Measurements from ENCODE around the gene NDUFB10.

NDUFB10 gene

DNA sequence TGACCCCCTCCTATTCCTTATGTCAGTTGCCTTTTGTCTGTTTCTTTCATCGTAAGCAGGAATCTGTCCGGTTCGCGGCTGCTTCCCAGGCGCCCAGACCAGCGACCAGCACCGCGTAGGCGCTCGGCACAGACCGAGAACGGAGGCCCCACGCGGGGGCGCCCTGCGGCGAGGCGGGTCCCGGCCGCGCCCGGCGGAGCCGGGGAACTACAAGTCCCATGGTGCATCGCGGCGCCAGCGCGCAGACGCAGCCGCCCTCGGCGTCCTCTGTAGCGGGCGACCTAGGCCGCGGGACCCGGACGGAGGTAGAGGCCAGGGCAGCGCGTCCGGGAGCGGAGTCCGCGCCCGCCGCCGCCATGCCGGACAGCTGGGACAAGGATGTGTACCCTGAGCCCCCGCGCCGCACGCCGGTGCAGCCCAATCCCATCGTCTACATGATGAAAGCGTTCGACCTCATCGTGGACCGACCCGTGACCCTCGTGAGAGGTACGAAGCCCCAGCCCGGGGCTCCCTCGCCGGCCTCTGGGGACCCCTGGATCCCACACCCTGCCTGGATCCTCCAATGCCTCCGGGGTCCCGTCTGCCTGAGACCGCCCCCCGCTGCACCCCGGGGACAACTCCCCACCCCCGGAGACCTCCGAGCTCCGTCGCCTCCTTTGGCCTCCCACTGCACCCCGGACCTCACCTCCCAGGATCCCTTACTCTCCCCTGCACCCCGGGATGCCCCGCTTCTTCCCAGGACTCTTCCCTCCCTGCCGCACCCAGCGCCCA lies at the start of gene NDUFB10:
NDUFB10 (plus strand) TSS at position 270 of the 771 bp plus-strand sequence; CDS start at position 357, 87 bp downstream.
- peak; percentile 38 for TF ChIP-seq CTCF (IDR thresholded peaks at IDR 0.05; ENCODE audit: low read depth, low read length, missing control alignments)
- DNase-seq (ENCODE audit: low read depth), result peak; percentile 44
- H3K4me3 ChIP-seq (ENCODE audit: low read depth, low read length), result peak within 1 kb of the TSS; percentile 83
- in situ Hi-C loops (cut with HindIII; ENCODE audit: low sequenced_read_pairs), result no loop called here

DNA sequence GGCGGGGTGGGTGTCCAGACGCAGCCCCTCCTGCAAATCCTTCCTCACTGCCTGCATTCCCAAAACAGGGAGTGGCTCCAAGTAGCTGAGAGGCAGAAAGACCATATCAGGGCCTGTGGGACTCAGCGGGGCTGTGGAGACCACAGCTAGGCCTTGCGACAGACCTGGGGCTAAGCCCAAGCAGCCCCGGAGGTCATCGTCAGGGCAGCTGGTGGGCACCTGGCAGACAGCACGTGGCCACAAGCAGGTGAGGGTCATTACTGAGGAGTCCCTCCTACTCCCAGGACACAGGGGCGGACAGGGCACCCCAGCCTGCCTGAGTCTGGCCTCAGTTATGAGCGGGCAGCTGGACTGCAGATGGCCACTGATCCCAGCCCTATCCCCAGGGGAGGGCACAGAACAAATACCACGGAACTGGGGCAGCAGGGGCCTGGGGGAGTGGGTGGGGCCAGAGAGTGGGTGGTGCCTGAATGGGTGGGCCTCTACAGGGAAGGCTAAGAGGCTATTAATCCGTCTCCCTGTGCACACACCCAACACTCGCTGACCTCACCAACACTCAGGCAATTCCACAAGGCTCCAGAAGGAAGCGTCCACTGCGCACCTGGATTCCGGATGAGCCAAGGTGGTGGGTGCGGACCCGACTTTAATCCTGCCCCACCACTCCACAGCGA lies 49.6 kb upstream of the NDUFB10 start:
- no peak for DNase-seq (ENCODE audit: low read depth)
- TF ChIP-seq CTCF (IDR thresholded peaks at IDR 0.05; ENCODE audit: low read depth, low read length, missing control alignments), result no peak
- H3K4me3 ChIP-seq (ENCODE audit: low read depth, low read length), result no peak overlapping the region
- in situ Hi-C loops (cut with HindIII; ENCODE audit: low sequenced_read_pairs), result no loop called here

- TF ChIP-seq CTCF (IDR thresholded peaks at IDR 0.05; ENCODE audit: low read depth, low read length, missing control alignments), result no peak
- no peak overlapping the region for H3K4me3 ChIP-seq (ENCODE audit: low read depth, low read length)
- DNase-seq (ENCODE audit: low read depth), result no peak
- in situ Hi-C loops (cut with HindIII; ENCODE audit: low sequenced_read_pairs), result no loop called here
Observed at GRCh38 chr16:1911467-1912214, 47.7 kb upstream of the NDUFB10 start.

DNA sequence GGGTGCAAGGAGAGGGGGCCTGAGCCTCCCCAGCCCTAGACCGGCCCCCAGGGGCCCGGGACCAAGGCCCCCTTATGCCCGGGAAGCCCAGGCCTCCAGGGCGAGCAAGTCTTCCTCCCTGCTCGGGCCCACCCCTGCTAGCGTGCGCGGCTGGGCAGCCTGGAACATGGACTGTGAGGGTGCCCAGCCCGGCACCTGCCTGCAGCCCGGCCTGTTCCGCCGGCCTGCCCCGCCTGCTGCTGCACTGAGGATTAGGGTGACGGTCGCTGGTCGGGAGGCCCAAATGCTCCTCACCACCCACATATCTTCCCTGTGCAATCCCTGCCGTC lies 47.2 kb upstream of the NDUFB10 start:
- in situ Hi-C loops (cut with HindIII; ENCODE audit: low sequenced_read_pairs), result no loop called here
- no peak for DNase-seq (ENCODE audit: low read depth)
- TF ChIP-seq CTCF (IDR thresholded peaks at IDR 0.05; ENCODE audit: low read depth, low read length, missing control alignments), result no peak
- H3K4me3 ChIP-seq (ENCODE audit: low read depth, low read length), result no peak overlapping the region

DNA sequence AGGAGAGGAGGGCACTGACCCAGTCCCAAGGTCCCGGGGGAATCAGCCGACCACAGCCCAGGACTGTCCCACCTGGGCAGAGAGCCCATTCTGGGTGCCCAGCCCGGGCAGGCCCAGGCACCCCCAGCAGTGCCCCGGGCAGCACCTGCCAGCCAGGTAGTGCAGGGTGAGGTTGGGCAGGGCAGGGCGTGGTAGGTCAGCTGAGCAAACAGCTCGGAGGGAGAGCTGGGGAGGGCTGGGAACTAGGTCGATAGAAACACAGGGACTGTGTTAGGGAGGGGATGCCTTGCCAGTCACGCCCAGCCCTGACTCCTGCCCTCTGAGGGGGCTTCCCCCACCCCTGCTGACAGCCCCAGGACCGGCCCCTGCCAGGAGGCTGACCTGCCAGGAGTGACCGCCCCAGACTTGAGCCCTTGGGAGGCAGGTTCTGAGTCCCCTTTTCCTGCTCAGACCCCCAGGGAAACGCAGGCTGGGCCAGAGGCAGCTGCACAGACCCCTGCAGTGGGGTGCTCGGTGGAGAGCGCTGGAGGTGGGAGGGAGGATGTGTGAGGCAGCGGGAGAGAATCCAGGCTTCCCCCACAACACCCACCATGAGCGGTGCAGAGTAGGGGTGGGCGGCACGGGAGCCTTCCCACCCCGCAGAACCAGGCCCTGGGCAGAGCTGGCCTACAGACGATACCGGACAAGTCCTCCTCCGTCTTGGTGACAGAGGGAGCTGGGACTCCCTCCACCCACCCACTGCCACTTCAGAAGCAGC lies 45.8 kb upstream of the NDUFB10 start:
- TF ChIP-seq CTCF (IDR thresholded peaks at IDR 0.05; ENCODE audit: low read depth, low read length, missing control alignments), result no peak
- in situ Hi-C loops (cut with HindIII; ENCODE audit: low sequenced_read_pairs), result no loop called here
- no peak for DNase-seq (ENCODE audit: low read depth)
- H3K4me3 ChIP-seq (ENCODE audit: low read depth, low read length), result no peak overlapping the region

GRCh38 chr16:1914084-1914608 lies 45.2 kb upstream of the NDUFB10 start:
- TF ChIP-seq CTCF (IDR thresholded peaks at IDR 0.05; ENCODE audit: low read depth, low read length, missing control alignments), result no peak
- in situ Hi-C loops (cut with HindIII; ENCODE audit: low sequenced_read_pairs), result no loop called here
- DNase-seq (ENCODE audit: low read depth), result no peak
- H3K4me3 ChIP-seq (ENCODE audit: low read depth, low read length), result no peak overlapping the region
